Ishikawa (cell line): ENCODE results near the gene LPAR3.

Experiments used
- CEBPB ChIP-seq: IDR thresholded peaks from 2 replicates; pipeline ENCODE4 v1.6.1; 2012
- CREB1 ChIP-seq: IDR thresholded peaks from 2 replicates; pipeline ENCODE4 v1.6.1; 2012; ENCODE audit warnings: low read depth
- EGR1 ChIP-seq: IDR thresholded peaks from 2 replicates; pipeline ENCODE4 v1.6.1; 2012
- EP300 ChIP-seq: IDR thresholded peaks from 2 replicates; pipeline ENCODE4 v1.6.1; 2012; ENCODE audit warnings: borderline replicate concordance
- FOXM1 ChIP-seq: IDR thresholded peaks from 2 replicates; pipeline ENCODE4 v1.6.1; 2012; ENCODE audit warnings: low read depth, borderline replicate concordance
- MAX ChIP-seq: IDR thresholded peaks from 2 replicates; pipeline ENCODE4 v1.6.1; 2012
- NFIC ChIP-seq: IDR thresholded peaks from 2 replicates; pipeline ENCODE4 v1.6.1; 2012
- RAD21 ChIP-seq: IDR thresholded peaks from 2 replicates; pipeline ENCODE4 v1.6.1; 2012; ENCODE audit warnings: low read depth
- REST ChIP-seq: IDR thresholded peaks from 2 replicates; pipeline ENCODE4 v1.6.1; 2012; ENCODE audit warnings: low read depth, mild to moderate bottlenecking
- TAF1 ChIP-seq: IDR thresholded peaks from 2 replicates; pipeline ENCODE4 v1.6.1; 2012; ENCODE audit warnings: low read depth, mild to moderate bottlenecking
- TCF12 ChIP-seq: IDR thresholded peaks from 2 replicates; pipeline ENCODE4 v1.6.1; 2012; ENCODE audit warnings: low read depth
- TEAD4 ChIP-seq: IDR thresholded peaks from 2 replicates; pipeline ENCODE4 v1.6.1; 2012
- USF1 ChIP-seq: IDR thresholded peaks from 2 replicates; pipeline ENCODE4 v1.6.1; 2012
- YY1 ChIP-seq: IDR thresholded peaks from 2 replicates; pipeline ENCODE4 v1.6.1; 2012; ENCODE audit warnings: low read depth
- ZBTB7A ChIP-seq: IDR thresholded peaks from 2 replicates; pipeline ENCODE4 v1.6.1; 2012; ENCODE audit warnings: low read depth

The LPAR3 gene

GRCh38 chr1:84877592-84877991 is 15.4 kb downstream of the LPAR3 start:
- TF ChIP-seq REST (no peak), TCF12 (no peak), TEAD4 (no peak), YY1 (no peak), CEBPB (no peak), TAF1 (no peak), EP300 (no peak), ZBTB7A (no peak), NFIC (no peak), CREB1 (no peak), MAX (no peak), USF1 (no peak), FOXM1 (no peak), RAD21 (no peak), EGR1 (no peak)

- TF ChIP-seq YY1 (no peak), CEBPB (no peak), ZBTB7A (no peak), NFIC (no peak), CREB1 (no peak), EP300 (no peak), TEAD4 (no peak), RAD21 (no peak), TAF1 (no peak), MAX (no peak), FOXM1 (no peak)
Observed at GRCh38 chr1:84876353-84876752, 16.7 kb downstream of the LPAR3 start.

GRCh38 chr1:84873366-84873765 is 19.6 kb downstream of the LPAR3 start:
- TF ChIP-seq CEBPB, result no peak
- TF ChIP-seq EGR1, result no peak
- no peak for TF ChIP-seq ZBTB7A
- no peak for TF ChIP-seq EP300
- TF ChIP-seq TAF1, result no peak
- TF ChIP-seq TCF12, result no peak
- TF ChIP-seq USF1, result no peak
- no peak for TF ChIP-seq REST
- no peak for TF ChIP-seq YY1
- no peak for TF ChIP-seq MAX
- TF ChIP-seq RAD21, result no peak
- TF ChIP-seq NFIC, result no peak
- TF ChIP-seq TEAD4, result no peak
- TF ChIP-seq FOXM1, result no peak
- TF ChIP-seq CREB1, result no peak

- TF ChIP-seq RAD21 (no peak), NFIC (no peak), FOXM1 (no peak), TAF1 (no peak), EGR1 (no peak), MAX (no peak), ZBTB7A (no peak), CEBPB (no peak), CREB1 (no peak), EP300 (no peak)
Observed at GRCh38 chr1:84872696-84873355, 20.2 kb downstream of the LPAR3 start.

GRCh38 chr1:84871181-84871580 is 21.8 kb downstream of the LPAR3 start:
- TF ChIP-seq NFIC (no peak), ZBTB7A (no peak), TCF12 (no peak), MAX (no peak), USF1 (no peak), REST (no peak), TAF1 (no peak), TEAD4 (no peak), CEBPB (no peak), CREB1 (no peak), EGR1 (no peak), YY1 (no peak), EP300 (no peak), FOXM1 (no peak), RAD21 (no peak)
